SK-N-SH (cell line): ENCODE measurements around the gene USP31. TPM values are rescaled to one million over a fixed set of nuclear protein-coding genes. Genes with fewer than 3 reads are reported as not detected.

Source experiments
- CTCF ChIA-PET: fragments of 300-600, 350-600 bp; formaldehyde crosslinking; extraction: SDS; loops from one replicate; lab custom pipeline; 2021; lab: Yijun Ruan, JAX
- POLR2A ChIA-PET: fragments of 350-600 bp; sonication (Branson Sonifier 250); formaldehyde crosslinking; extraction: SDS; loops from one replicate; lab custom pipeline; 2020; ENCODE audit warnings: antibody characterized with exemption, inconsistent platforms; lab: Yijun Ruan, JAX
- DNase-seq: peaks from one replicate; pipeline ENCODE4 v3.0.0; 2012
- H2AFZ ChIP-seq: fragments of 200-600 bp; sonication (generic); 2 replicates; pipeline ENCODE4 v1.8.1; 2016; ENCODE audit warnings: antibody characterized with exemption, mild to moderate bottlenecking, low read depth
- H3F3A ChIP-seq: fragments of 200-600 bp; sonication (generic); replicated peaks from 2 replicates; pipeline ENCODE3; 2016; ENCODE audit warnings: antibody characterized with exemption, mild to moderate bottlenecking; ENCODE audit not compliant: insufficient read depth
- H3K27ac ChIP-seq, 2 experiments: fragments of 200-500 bp in 1 of 2; fragments of 200-600 bp in 1 of 2; sonication (Bioruptor generic) in 1 of 2; sonication (generic), shearing (Covaris generic) in 1 of 2; 2 replicates each; pipeline versions ENCODE4 v1.5.1 to v1.6.1; 2014 to 2016; ENCODE audit warnings: low read depth in 2 of 2, inconsistent platforms in 1 of 2, low read length in 1 of 2, mild to moderate bottlenecking in 1 of 2, mixed read lengths in 1 of 2
- H3K27me3 ChIP-seq: fragments of 200-600 bp; sonication (generic), shearing (Covaris generic); 2 replicates; pipeline ENCODE4 v1.6.1; 2016; ENCODE audit warnings: mixed run types; ENCODE audit not compliant: insufficient read depth
- H3K36me3 ChIP-seq, 2 experiments: fragments of 200-500 bp in 1 of 2; fragments of 200-600 bp in 1 of 2; sonication (Bioruptor generic) in 1 of 2; sonication (generic) in 1 of 2; replicated peaks in 1 of 2; 2 replicates each; pipeline versions ENCODE3 to v1.5.1; 2014 to 2016; ENCODE audit warnings: low read length in 1 of 2, mild to moderate bottlenecking in 1 of 2; ENCODE audit not compliant: insufficient read depth in 2 of 2, control insufficient read depth in 1 of 2
- H3K4me1 ChIP-seq, 2 experiments: fragments of 200-500 bp in 1 of 2; fragments of 200-600 bp in 1 of 2; sonication (Bioruptor generic) in 1 of 2; sonication (generic), shearing (Covaris generic) in 1 of 2; 2 replicates each; pipeline versions ENCODE4 v1.5.1 to v1.6.1; 2014 to 2016; ENCODE audit warnings: low read depth in 1 of 2, low read length in 1 of 2, mixed run types in 1 of 2; ENCODE audit not compliant: insufficient read depth in 2 of 2, control insufficient read depth in 1 of 2
- H3K4me2 ChIP-seq: fragments of 200-600 bp; sonication (generic), shearing (Covaris generic); 2 replicates; pipeline ENCODE4 v1.6.1; 2017; ENCODE audit warnings: mixed run types
- H3K4me3 ChIP-seq, 2 experiments: fragments of 200-500 bp in 1 of 2; fragments of 200-600 bp in 1 of 2; sonication (Bioruptor generic) in 1 of 2; sonication (generic), shearing (Covaris generic) in 1 of 2; 2 replicates each; pipeline versions ENCODE4 v1.5.1 to v1.8.1; 2014 to 2016; ENCODE audit warnings: low read depth in 2 of 2, inconsistent platforms in 1 of 2, low read length in 1 of 2, mild to moderate bottlenecking in 1 of 2, mixed read lengths in 1 of 2, moderate library complexity in 1 of 2
- H3K79me2 ChIP-seq: fragments of 200-600 bp; sonication (generic); 2 replicates; pipeline ENCODE4 v1.8.1; 2017; ENCODE audit warnings: mild to moderate bottlenecking; ENCODE audit not compliant: insufficient read depth
- H3K9ac ChIP-seq: fragments of 200-600 bp; sonication (generic); 2 replicates; pipeline ENCODE4 v1.6.1; 2017; ENCODE audit warnings: mixed run types
- H3K9me2 ChIP-seq: fragments of 200-600 bp; sonication (generic); 2 replicates; pipeline ENCODE4 v1.6.1; 2017; ENCODE audit warnings: mixed run types
- H3K9me3 ChIP-seq: fragments of 200-600 bp; sonication (generic); 2 replicates; pipeline ENCODE4 v1.6.1; 2017; ENCODE audit warnings: mixed run types, mild to moderate bottlenecking, moderate library complexity
- H4K20me1 ChIP-seq: fragments of 200-600 bp; sonication (generic); 2 replicates; pipeline ENCODE4 v1.6.1; 2017; ENCODE audit warnings: mild to moderate bottlenecking, mixed run types; ENCODE audit not compliant: insufficient read depth
- ELF1 ChIP-seq: IDR thresholded peaks from 2 replicates; pipeline ENCODE4 v1.4.0; 2012
- FOSL2 ChIP-seq: IDR thresholded peaks from 2 replicates; pipeline ENCODE4 v1.4.0; 2012; ENCODE audit warnings: low read depth, mild to moderate bottlenecking, moderate library complexity, borderline replicate concordance
- FOXJ3 ChIP-seq: sonication (generic); formaldehyde crosslinking; IDR thresholded peaks from 2 replicates; pipeline ENCODE4 v1.5.1; 2020; ENCODE audit warnings: mild to moderate bottlenecking, missing genetic modification reagents
- MEF2A ChIP-seq: IDR thresholded peaks from 2 replicates; pipeline ENCODE4 v1.4.0; 2012; ENCODE audit warnings: low read depth, borderline replicate concordance
- MXI1 ChIP-seq: IDR thresholded peaks from 2 replicates; pipeline ENCODE4 v1.6.1; 2012; ENCODE audit warnings: mild to moderate bottlenecking, low read depth, low read length, improper control_type of control experiment
- RFX5 ChIP-seq: IDR thresholded peaks from 2 replicates; pipeline ENCODE4 v1.6.1; 2012; ENCODE audit warnings: mild to moderate bottlenecking, improper control_type of control experiment, low read length
- SMC3 ChIP-seq: IDR thresholded peaks from 2 replicates; pipeline ENCODE4 v1.6.1; 2012; ENCODE audit warnings: low read depth, low read length, improper control_type of control experiment
- TEAD4 ChIP-seq: IDR thresholded peaks from 2 replicates; pipeline ENCODE4 v1.4.0; 2012; ENCODE audit warnings: mild to moderate bottlenecking, borderline replicate concordance; ENCODE audit not compliant: insufficient read depth
- YY1 ChIP-seq: IDR thresholded peaks from 2 replicates; pipeline ENCODE4 v1.4.0; 2012; ENCODE audit warnings: low read depth, mild to moderate bottlenecking
- WGBS: methylation state at CpG from one replicate; pipeline ENCODE4 v1.1.6; 2017; ENCODE audit warnings: low lambda C conversion rate; 5-methylcytosine and 5-hydroxymethylcytosine counted together
- polyA plus RNA-seq, 3 experiments: library from polyadenylated mRNA; depleted of rRNA; stranded (reverse); fragments of >200 nt; gene quantifications; 2 replicates each; pipeline ENCODE4 v1.2.3, GENCODE V29; 2012
- TF ChIP-seq, protein P1 (sequence below): IDR thresholded peaks from 2 replicates; pipeline ENCODE4; 2012
- TF ChIP-seq, protein P2 (sequence below): fragments of 150-350 bp; IDR thresholded peaks from 2 replicates; pipeline ENCODE4 v1.6.1; 2016; ENCODE audit warnings: mild to moderate bottlenecking, low read depth, low read length

The USP31 gene
- polyA plus RNA-seq, 1 of the 3 experiments (the other 2 are of a cell fraction), result 3.2 TPM

DNA sequence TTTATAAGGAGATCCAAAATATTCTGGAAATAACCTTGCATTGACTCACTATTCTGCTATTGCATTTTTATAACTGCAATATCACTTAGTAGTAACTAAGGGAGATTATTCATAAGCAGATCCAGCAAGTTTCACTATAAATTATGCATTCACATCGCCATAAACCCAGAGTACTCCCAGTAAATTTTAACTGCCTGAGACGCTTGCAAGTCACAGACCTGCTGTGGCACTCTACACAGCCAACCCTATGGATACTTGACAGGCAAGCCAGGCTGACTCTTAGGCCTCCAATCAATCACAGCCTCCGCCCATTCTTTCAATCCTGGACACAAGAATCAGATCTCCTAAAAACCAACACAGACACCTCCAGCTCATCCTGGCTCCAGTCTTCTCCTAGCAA lies 28.2 kb downstream of the USP31 start:
- Histone ChIP-seq H3K4me2 (peak overlapping the region; percentile 52; the same call in 1 of the 2 replicates), H3K79me2 (peaks cover 99% of the 10 kb centered on the region), H3K9me2 (no peaks in the 10 kb centered on the region), H3K9ac (0 out of 2 replicates have a peak overlapping the region, but pooled peaks have one; percentile 36), H3K4me1 (peaks cover 6 to 27% of the 10 kb centered on the region in 2 experiments; a peak in 2 of 4 replicates), H3K36me3 (no peaks in the 10 kb centered on the region), H3K4me3 (no peak overlapping the region), H3K9me3 (no peaks in the 10 kb centered on the region), H3F3A (peaks cover 10% of the 10 kb centered on the region), H4K20me1 (peaks cover 36% of the 10 kb centered on the region; the same call in 1 of the 2 replicates), H3K27me3 (no peaks in the 10 kb centered on the region), H3K27ac (peak overlapping the region in 1 of 2 experiments; percentile 60; a peak in 1 of 4 replicates), H2AFZ (no peak overlapping the region)
- 71% methylated on average over 3 of the region's 3 CpGs for WGBS
- DNase-seq, result no peak
- CTCF ChIA-PET, result interaction anchor here (1.4 kb wide), 1 partner anchor 62 kb away, joined by 3 read pairs; no protein-coding TSS in a partner anchor
- POLR2A ChIA-PET, result no interaction called here
- no peak for TF ChIP-seq YY1
- TF ChIP-seq, protein P1, sequence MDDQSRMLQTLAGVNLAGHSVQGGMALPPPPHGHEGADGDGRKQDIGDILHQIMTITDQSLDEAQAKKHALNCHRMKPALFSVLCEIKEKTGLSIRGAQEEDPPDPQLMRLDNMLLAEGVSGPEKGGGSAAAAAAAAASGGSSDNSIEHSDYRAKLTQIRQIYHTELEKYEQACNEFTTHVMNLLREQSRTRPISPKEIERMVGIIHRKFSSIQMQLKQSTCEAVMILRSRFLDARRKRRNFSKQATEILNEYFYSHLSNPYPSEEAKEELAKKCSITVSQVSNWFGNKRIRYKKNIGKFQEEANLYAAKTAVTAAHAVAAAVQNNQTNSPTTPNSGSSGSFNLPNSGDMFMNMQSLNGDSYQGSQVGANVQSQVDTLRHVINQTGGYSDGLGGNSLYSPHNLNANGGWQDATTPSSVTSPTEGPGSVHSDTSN, result 0 out of 2 replicates have a peak, but pooled peaks have one; percentile 45

DNA sequence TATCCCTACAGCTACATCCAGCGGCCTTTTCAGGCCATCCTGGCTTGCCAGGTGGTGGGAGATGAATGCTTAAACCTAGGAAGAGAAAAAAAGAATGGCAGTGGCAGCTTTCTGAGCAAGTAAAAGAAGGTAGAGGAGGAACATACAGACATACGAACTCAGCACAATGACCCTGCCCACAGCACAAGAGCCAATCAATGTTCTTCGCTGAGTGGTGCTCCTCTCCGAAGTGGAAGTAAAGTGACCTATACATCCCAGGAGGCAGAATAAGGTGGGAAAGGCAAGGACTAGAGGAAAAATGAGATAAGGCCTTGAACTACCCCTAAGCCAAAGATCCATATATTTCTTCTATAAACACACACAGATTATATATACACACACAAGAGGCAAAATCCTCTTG lies 28.7 kb downstream of the USP31 start:
- H3K9ac ChIP-seq, result no peak overlapping the region
- POLR2A ChIA-PET, result no interaction called here
- peaks cover 99% of the 10 kb centered on the region for H3K79me2 ChIP-seq
- CTCF ChIA-PET, result interaction anchor here (1.4 kb wide), 1 partner anchor 63 kb away, joined by 3 read pairs; no protein-coding TSS in a partner anchor
- no peaks in the 10 kb centered on the region for H3K9me3 ChIP-seq
- H3K27ac ChIP-seq, result peak overlapping the region in 1 of 2 experiments; percentile 60; a peak in 2 of 4 replicates
- no peaks in the 10 kb centered on the region for H3K9me2 ChIP-seq
- DNase-seq, result no peak
- H3K36me3 ChIP-seq, result no peaks in the 10 kb centered on the region
- no peak overlapping the region for H3K4me3 ChIP-seq
- no peaks in the 10 kb centered on the region for H3K27me3 ChIP-seq
- H3K4me1 ChIP-seq, result peaks cover 6 to 27% of the 10 kb centered on the region in 2 experiments; a peak in 2 of 4 replicates
- TF ChIP-seq, protein P2, sequence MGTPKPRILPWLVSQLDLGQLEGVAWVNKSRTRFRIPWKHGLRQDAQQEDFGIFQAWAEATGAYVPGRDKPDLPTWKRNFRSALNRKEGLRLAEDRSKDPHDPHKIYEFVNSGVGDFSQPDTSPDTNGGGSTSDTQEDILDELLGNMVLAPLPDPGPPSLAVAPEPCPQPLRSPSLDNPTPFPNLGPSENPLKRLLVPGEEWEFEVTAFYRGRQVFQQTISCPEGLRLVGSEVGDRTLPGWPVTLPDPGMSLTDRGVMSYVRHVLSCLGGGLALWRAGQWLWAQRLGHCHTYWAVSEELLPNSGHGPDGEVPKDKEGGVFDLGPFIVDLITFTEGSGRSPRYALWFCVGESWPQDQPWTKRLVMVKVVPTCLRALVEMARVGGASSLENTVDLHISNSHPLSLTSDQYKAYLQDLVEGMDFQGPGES, result no peak
- no peak for TF ChIP-seq MXI1
- no peak for TF ChIP-seq ELF1
- TF ChIP-seq FOXJ3 (CRISPR knock-in tag), result no peak
- TF ChIP-seq SMC3, result no peak
- no peak for TF ChIP-seq MEF2A
- TF ChIP-seq TEAD4, result no peak
- TF ChIP-seq FOSL2, result no peak
- no peak for TF ChIP-seq RFX5
- H2AFZ ChIP-seq, result no peak overlapping the region
- 96% methylated on average over 4 of the region's 4 CpGs for WGBS
- peaks cover 36% of the 10 kb centered on the region; the same call in 1 of the 2 replicates for H4K20me1 ChIP-seq
- peaks cover 10% of the 10 kb centered on the region for H3F3A ChIP-seq
- H3K4me2 ChIP-seq, result no peak overlapping the region
